ENCODE results near the gene PRKCA.

Gene PRKCA

GRCh38 chr17:66849032-66849655, 546.7 kb downstream of the PRKCA start:
- intact Hi-C loops (cut with DNase I) = no loop called here
- no peak for DNase-seq

GRCh38 chr17:66849851-66850580, 547.6 kb downstream of the PRKCA start:
- intact Hi-C loops (cut with DNase I) = no loop called here
- no peak for DNase-seq

- no peak for DNase-seq
- intact Hi-C loops (cut with DNase I) = no loop called here
Measured at GRCh38 chr17:66850692-66851091, 548.3 kb downstream of the PRKCA start.

- peak in 1 of 10 donors; percentile 37 for DNase-seq
- intact Hi-C loops (cut with DNase I) = no loop called here
Measured at GRCh38 chr17:66855204-66855603, 552.8 kb downstream of the PRKCA start.

- intact Hi-C loops (cut with DNase I) = no loop called here
- DNase-seq = peak in 1 of 10 donors; percentile 63
Measured at GRCh38 chr17:66858226-66859083, 556.0 kb downstream of the PRKCA start.

GRCh38 chr17:66859353-66859752, 556.9 kb downstream of the PRKCA start:
- peak in 1 of 10 donors; percentile 65 for DNase-seq
- intact Hi-C loops (cut with DNase I) = no loop called here

- no peak for DNase-seq
- intact Hi-C loops (cut with DNase I) = no loop called here
Measured at GRCh38 chr17:66860204-66860603, 557.8 kb downstream of the PRKCA start.
